ENCODE data around the gene LY86. TPM values are rescaled to one million over a fixed set of nuclear protein-coding genes. Genes with fewer than 3 reads are reported as not detected.

Gene LY86
- total and polyA plus RNA-seq, 3 donors from 2014 or later, result 0.87 to 3.5 (median 1.6) TPM

- no peaks in the 10 kb centered on the region for H3K36me3 ChIP-seq (ENCODE audit: low read depth, missing control alignments)
- no peak overlapping the region for H3K4me3 ChIP-seq
- DNase-seq, result no peak
- H3K27ac ChIP-seq, result no peak overlapping the region
- no peak for TF ChIP-seq POLR2A (IDR thresholded peaks at IDR 0.05)
- TF ChIP-seq CTCF (IDR thresholded peaks at IDR 0.05), result no peak
- H3K4me1 ChIP-seq, result peaks cover under 1% of the 10 kb centered on the region
- H3K27me3 ChIP-seq, result no peaks in the 10 kb centered on the region
- no peaks in the 10 kb centered on the region for H3K9me3 ChIP-seq
- intact Hi-C loops (cut with DNase I; ENCODE audit: low total_unique reads), result no loop called here
Measured at GRCh38 chr6:6651335-6651734, 62.8 kb downstream of the LY86 start.

- 83 to 95% methylated on average over 5 of the region's 5 CpGs for WGBS, 2 donors
- Histone ChIP-seq H3K4me3 (no peak overlapping the region), H3K36me3 (ENCODE audit: low read depth, missing control alignments) (no peaks in the 10 kb centered on the region), H3K27ac (no peak overlapping the region), H3K4me1 (peaks cover 9% of the 10 kb centered on the region), H3K9me3 (no peaks in the 10 kb centered on the region), H3K27me3 (no peaks in the 10 kb centered on the region)
- intact Hi-C loops (cut with DNase I; ENCODE audit: low total_unique reads), result no loop called here
- TF ChIP-seq POLR2A (IDR thresholded peaks at IDR 0.05) (no peak), CTCF (IDR thresholded peaks at IDR 0.05) (no peak)
- DNase-seq, result no peak
Measured at GRCh38 chr6:6652932-6653331, 64.4 kb downstream of the LY86 start.

GRCh38 chr6:6654599-6655575 lies 66.4 kb downstream of the LY86 start:
- intact Hi-C loops (cut with DNase I; ENCODE audit: low total_unique reads), result no loop called here
- H3K27me3 ChIP-seq, result no peaks in the 10 kb centered on the region
- TF ChIP-seq CTCF (IDR thresholded peaks at IDR 0.05) (no peak), POLR2A (IDR thresholded peaks at IDR 0.05) (no peak)
- no peaks in the 10 kb centered on the region for H3K9me3 ChIP-seq
- H3K27ac ChIP-seq, result no peak overlapping the region
- no peak overlapping the region for H3K4me3 ChIP-seq
- 75 to 76% methylated on average over 16 of the region's 16 CpGs for WGBS, 2 donors
- no peaks in the 10 kb centered on the region for H3K36me3 ChIP-seq (ENCODE audit: low read depth, missing control alignments)
- peaks cover 9% of the 10 kb centered on the region for H3K4me1 ChIP-seq
- no peak for DNase-seq

GRCh38 chr6:6655805-6656251 lies 67.3 kb downstream of the LY86 start:
- H3K4me1 ChIP-seq, result peaks cover 9% of the 10 kb centered on the region
- WGBS, 2 donors, result 88 to 93% methylated on average over 9 of the region's 9 CpGs
- no peak for DNase-seq
- no peaks in the 10 kb centered on the region for H3K36me3 ChIP-seq (ENCODE audit: low read depth, missing control alignments)
- TF ChIP-seq POLR2A (IDR thresholded peaks at IDR 0.05), result no peak
- TF ChIP-seq CTCF (IDR thresholded peaks at IDR 0.05), result no peak
- H3K4me3 ChIP-seq, result no peak overlapping the region
- no peak overlapping the region for H3K27ac ChIP-seq
- intact Hi-C loops (cut with DNase I; ENCODE audit: low total_unique reads), result no loop called here
- no peaks in the 10 kb centered on the region for H3K9me3 ChIP-seq
- no peaks in the 10 kb centered on the region for H3K27me3 ChIP-seq

All from testis (tissue), 3 donors.